Liver (tissue), 9 donors: ENCODE data around the gene MMP25. TPM values are rescaled to one million over a fixed set of nuclear protein-coding genes. Genes with fewer than 3 reads are reported as not detected.

Experiments
- DNase-seq: peaks from one replicate; pipeline ENCODE4 v3.0.0-alpha.2; 2017; ENCODE audit warnings: low spot score
- H3K27ac ChIP-seq, 2 donors: one replicate each; pipeline ENCODE4 v1.7.0; 2013; ENCODE audit warnings: inconsistent platforms in 2 of 2, low read length in 2 of 2, control low read depth in 1 of 2, low read depth in 1 of 2, mild to moderate bottlenecking in 1 of 2
- H3K27me3 ChIP-seq, 4 donors: one replicate each; pipeline versions ENCODE4 v1.6.1 to v1.7.0; 2013; ENCODE audit warnings: low read length in 3 of 4, inconsistent platforms in 1 of 4, mild to moderate bottlenecking in 1 of 4, moderate library complexity in 1 of 4; ENCODE audit not compliant: control insufficient read depth in 4 of 4, insufficient read depth in 4 of 4
- H3K36me3 ChIP-seq, 4 donors: one replicate each; pipeline versions ENCODE4 v1.6.1 to v1.7.0; 2013; ENCODE audit warnings: low read length in 3 of 4, mild to moderate bottlenecking in 3 of 4, low read depth in 1 of 4, moderate library complexity in 1 of 4; ENCODE audit not compliant: control insufficient read depth in 4 of 4, insufficient read depth in 3 of 4
- H3K4me1 ChIP-seq, 4 donors: one replicate each; pipeline versions ENCODE4 v1.6.1 to v1.7.0; 2013; ENCODE audit warnings: low read length in 3 of 4, mild to moderate bottlenecking in 3 of 4, moderate library complexity in 1 of 4; ENCODE audit not compliant: control insufficient read depth in 4 of 4, insufficient read depth in 4 of 4
- H3K4me3 ChIP-seq, 3 donors: one replicate each; pipeline versions ENCODE4 v1.6.1 to v1.7.0; 2013; ENCODE audit warnings: low read length in 3 of 3, control low read depth in 1 of 3, low read depth in 1 of 3, mild to moderate bottlenecking in 1 of 3
- H3K9ac ChIP-seq, 2 donors: one replicate each; pipeline ENCODE4 v1.7.0; 2013; ENCODE audit warnings: low read length in 2 of 2, mild to moderate bottlenecking in 2 of 2, moderate library complexity in 2 of 2, control low read depth in 1 of 2, low read depth in 1 of 2
- H3K9me3 ChIP-seq, 4 donors: one replicate each; pipeline versions ENCODE4 v1.6.1 to v1.7.0; 2013; ENCODE audit warnings: low read length in 3 of 4; ENCODE audit not compliant: control insufficient read depth in 4 of 4
- ATF3 ChIP-seq: IDR thresholded peaks from 2 replicates; pipeline ENCODE4 v1.6.1; 2016; ENCODE audit warnings: antibody characterized with exemption
- CTCF ChIP-seq: fragments of 150-350 bp; IDR thresholded peaks from 2 replicates; pipeline ENCODE4 v1.5.1; 2017; ENCODE audit warnings: improper control_type of control experiment, low read depth, low read length; ENCODE audit not compliant: missing input control
- EGR1 ChIP-seq, 2 donors: IDR thresholded peaks; 2 replicates each; pipeline ENCODE4 v1.6.1; 2016 to 2018; ENCODE audit warnings: antibody characterized with exemption in 2 of 2, low read depth in 2 of 2
- FOXA1 ChIP-seq: IDR thresholded peaks from 2 replicates; pipeline ENCODE4 v1.6.1; 2016; ENCODE audit warnings: antibody characterized with exemption
- FOXA2 ChIP-seq: IDR thresholded peaks from 2 replicates; pipeline ENCODE4 v1.6.1; 2016; ENCODE audit warnings: antibody characterized with exemption
- GABPA ChIP-seq, 2 donors: IDR thresholded peaks in 1 of 2; conservative IDR thresholded peaks in 1 of 2; 2 replicates each; pipeline ENCODE4 v1.6.1; 2016; ENCODE audit warnings: antibody characterized with exemption in 2 of 2, mild to moderate bottlenecking in 1 of 2, moderate library complexity in 1 of 2
- HNF4A ChIP-seq, 2 donors: conservative IDR thresholded peaks; 2 replicates each; pipeline ENCODE4 v1.6.1; 2016; ENCODE audit warnings: antibody characterized with exemption in 2 of 2, mild to moderate bottlenecking in 2 of 2
- HNF4G ChIP-seq: IDR thresholded peaks from 2 replicates; pipeline ENCODE4 v1.6.1; 2016; ENCODE audit warnings: antibody characterized with exemption
- JUND ChIP-seq, 2 donors: IDR thresholded peaks; 2 replicates each; pipeline ENCODE4 v1.6.1; 2016; ENCODE audit warnings: antibody characterized with exemption in 2 of 2
- MAX ChIP-seq: IDR thresholded peaks from 2 replicates; pipeline ENCODE4 v1.6.1; 2016; ENCODE audit warnings: antibody characterized with exemption
- NR2F2 ChIP-seq: IDR thresholded peaks from 2 replicates; pipeline ENCODE4 v1.6.1; 2016; ENCODE audit warnings: antibody characterized with exemption
- RAD21 ChIP-seq, 2 donors: IDR thresholded peaks; 2 replicates each; pipeline ENCODE4 v1.6.1; 2016; ENCODE audit warnings: antibody characterized with exemption in 2 of 2, mild to moderate bottlenecking in 2 of 2
- REST ChIP-seq: IDR thresholded peaks from 2 replicates; pipeline ENCODE4 v1.6.1; 2016; ENCODE audit warnings: antibody characterized with exemption, mild to moderate bottlenecking
- RXRA ChIP-seq, 2 donors: IDR thresholded peaks; 2 replicates each; pipeline ENCODE4 v1.6.1; 2017 to 2018; ENCODE audit warnings: antibody characterized with exemption in 2 of 2, mild to moderate bottlenecking in 1 of 2
- SP1 ChIP-seq: IDR thresholded peaks from 2 replicates; pipeline ENCODE4 v1.6.1; 2018; ENCODE audit warnings: antibody characterized with exemption, mild to moderate bottlenecking
- TAF1 ChIP-seq: conservative IDR thresholded peaks from 2 replicates; pipeline ENCODE4 v1.6.1; 2016; ENCODE audit warnings: antibody characterized with exemption, mild to moderate bottlenecking
- YY1 ChIP-seq: IDR thresholded peaks from 2 replicates; pipeline ENCODE4 v1.6.1; 2016; ENCODE audit warnings: antibody characterized with exemption, mild to moderate bottlenecking
- ZBTB33 ChIP-seq: IDR thresholded peaks from 2 replicates; pipeline ENCODE4 v1.6.1; 2016; ENCODE audit warnings: antibody characterized with exemption
- WGBS: extraction: QIAGEN DNeasy Blood & Tissue Kit; methylation state at CpG from one replicate; pipeline ENCODE4 v1.1.7; 2013; 5-methylcytosine and 5-hydroxymethylcytosine counted together
- polyA plus RNA-seq, 2 donors: library from polyadenylated mRNA; stranded (reverse) in 1 of 2; unstranded in 1 of 2; fragments of 200-250 nt in 1 of 2; fragments of >200 nt in 1 of 2; fragmentation: Nextera tagmentation in 1 of 2; extraction: Ambion mirVana in 1 of 2; gene quantifications; one replicate each; pipeline versions ENCODE4 v1.2.1 to v1.2.3, GENCODE V29; 2013 to 2015
- total RNA-seq, 2 donors: library from RNA; depleted of rRNA; stranded (reverse); fragments of >200 nt; gene quantifications; one replicate each; pipeline ENCODE4 v1.2.3, GENCODE V29; 2014
- donor health status: healthy.
- donor health status: healthy.
- donor health status: healthy.
- donor health status: healthy.
- donor health status: healthy.

The MMP25 gene
- total and polyA plus RNA-seq, 4 donors = 0.47 to 2.7 (median 0.96) TPM

GRCh38 chr16:3007059-3007956 lies 39.1 kb upstream of the MMP25 start:
- H3K4me1 ChIP-seq = peaks cover 15 to 38% (median 26%) of the 10 kb centered on the region in 4 donors
- H3K27me3 ChIP-seq = no peaks in the 10 kb centered on the region
- no peak for DNase-seq
- H3K36me3 ChIP-seq = no peaks in the 10 kb centered on the region
- H3K9me3 ChIP-seq = no peaks in the 10 kb centered on the region
- 31% methylated on average over 13 of the region's 13 CpGs for WGBS
- H3K4me3 ChIP-seq = no peak overlapping the region
- H3K9ac ChIP-seq = peak overlapping the region in 1 of 2 donors; percentile 37
- TF ChIP-seq ZBTB33 (no peak), HNF4A (conservative IDR thresholded peaks at IDR 0.05) (peak; percentile 87 to 92), RAD21 (IDR thresholded peaks at IDR 0.05) (peak in 1 of 2 donors; percentile 8), FOXA2 (no peak), ATF3 (no peak), EGR1 (IDR thresholded peaks at IDR 0.05; ENCODE audit: low read depth in 2 of 2) (peak in 1 of 2 donors; percentile 15), NR2F2 (no peak), GABPA (IDR thresholded peaks at IDR 0.05 in 1 of 2, conservative IDR thresholded peaks at IDR 0.05 in 1 of 2) (peak in 1 of 2 donors; percentile 21), TAF1 (no peak), JUND (IDR thresholded peaks at IDR 0.05) (peak in 1 of 2 donors; percentile 34), RXRA (IDR thresholded peaks at IDR 0.05) (peak; percentile 58 to 70), SP1 (peak; percentile 87), HNF4G (peak; percentile 55), MAX (peak; percentile 61), CTCF (no peak), FOXA1 (no peak), YY1 (peak; percentile 51), REST (peak; percentile 57)
- peak overlapping the region; percentile 78 to 90 for H3K27ac ChIP-seq
